Fibroblast of pulmonary artery (primary cell): ENCODE measurements around the gene CD81.

Source experiments
- DNase-seq: peaks from one replicate; pipeline ENCODE4 v3.0.0-alpha.2; 2010; ENCODE audit warnings: low read depth
- H3K4me3 ChIP-seq: replicated peaks from 2 replicates; pipeline ENCODE4 v1.5.1; 2011; ENCODE audit warnings: low read depth, mild to moderate bottlenecking, control low read depth, low read length, moderate library complexity
- CTCF ChIP-seq: IDR thresholded peaks from 2 replicates; pipeline ENCODE4 v1.5.1; 2011; ENCODE audit warnings: mild to moderate bottlenecking, control low read depth, low read length, inconsistent platforms; ENCODE audit errors: missing control alignments

The CD81 gene

GRCh38 chr11:2435288-2436012 is 58.3 kb downstream of the CD81 start:
- no peak for TF ChIP-seq CTCF
- H3K4me3 ChIP-seq, result no peak overlapping the region
- DNase-seq, result no peak

GRCh38 chr11:2436013-2436520 is 59.0 kb downstream of the CD81 start:
- DNase-seq, result no peak
- TF ChIP-seq CTCF, result no peak
- H3K4me3 ChIP-seq, result no peak overlapping the region

- no peak for DNase-seq
Observed at GRCh38 chr11:2436521-2437031, 59.5 kb downstream of the CD81 start.

GRCh38 chr11:2437516-2437915 is 60.4 kb downstream of the CD81 start:
- no peak for DNase-seq
- TF ChIP-seq CTCF, result no peak

More at GRCh38 chr11:2436521-2437031, 59.5 kb downstream of the CD81 start:
- H3K4me3 ChIP-seq, result no peak overlapping the region
- no peak for TF ChIP-seq CTCF

GRCh38 chr11:2439820-2440219 is 62.7 kb downstream of the CD81 start:
- TF ChIP-seq CTCF, result no peak
- no peak overlapping the region for H3K4me3 ChIP-seq
- no peak for DNase-seq

More at GRCh38 chr11:2437516-2437915, 60.4 kb downstream of the CD81 start:
- H3K4me3 ChIP-seq, result no peak overlapping the region

GRCh38 chr11:2440646-2441045 is 63.5 kb downstream of the CD81 start:
- no peak for TF ChIP-seq CTCF
- DNase-seq, result no peak
- H3K4me3 ChIP-seq, result no peak overlapping the region
